SW 1271 (cell line): ENCODE results near the gene PLOD2.
"Not testable (repeated sequence)": the region's sequence is repeated elsewhere in the genome, so short reads cannot be mapped to it uniquely, and the experiment has no call there.

ENCODE experiments used
- DNase-seq, 2 experiments: peaks; one replicate each; lab custom pipeline; 2025; lab: John Stamatoyannopoulos, UW

PLOD2 gene

GRCh38 chr3:146139586-146140110, 21.3 kb downstream of the PLOD2 start:
- no peak for DNase-seq

DNA sequence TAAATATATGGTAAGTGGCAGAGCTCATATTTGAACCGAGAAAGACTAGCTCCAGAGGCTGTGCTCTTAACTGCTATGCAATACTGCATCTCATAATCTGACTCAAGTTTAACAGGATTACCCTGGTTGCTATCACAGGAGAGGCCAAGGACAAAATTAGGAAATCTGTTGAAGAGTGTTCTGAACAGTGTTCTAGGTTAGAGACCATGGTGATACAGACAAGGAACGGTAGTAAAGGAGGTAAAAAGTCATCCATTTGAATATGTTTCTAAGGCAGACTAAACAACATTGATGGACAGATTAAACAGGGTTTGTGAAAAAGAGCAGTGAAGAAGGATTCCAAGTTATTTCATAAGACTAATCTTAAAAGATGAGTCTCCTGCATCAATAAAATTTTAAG, 22.1 kb downstream of the PLOD2 start:
- DNase-seq: no peak

GRCh38 chr3:146136647-146137046, 24.3 kb downstream of the PLOD2 start:
- DNase-seq: no peak

DNA sequence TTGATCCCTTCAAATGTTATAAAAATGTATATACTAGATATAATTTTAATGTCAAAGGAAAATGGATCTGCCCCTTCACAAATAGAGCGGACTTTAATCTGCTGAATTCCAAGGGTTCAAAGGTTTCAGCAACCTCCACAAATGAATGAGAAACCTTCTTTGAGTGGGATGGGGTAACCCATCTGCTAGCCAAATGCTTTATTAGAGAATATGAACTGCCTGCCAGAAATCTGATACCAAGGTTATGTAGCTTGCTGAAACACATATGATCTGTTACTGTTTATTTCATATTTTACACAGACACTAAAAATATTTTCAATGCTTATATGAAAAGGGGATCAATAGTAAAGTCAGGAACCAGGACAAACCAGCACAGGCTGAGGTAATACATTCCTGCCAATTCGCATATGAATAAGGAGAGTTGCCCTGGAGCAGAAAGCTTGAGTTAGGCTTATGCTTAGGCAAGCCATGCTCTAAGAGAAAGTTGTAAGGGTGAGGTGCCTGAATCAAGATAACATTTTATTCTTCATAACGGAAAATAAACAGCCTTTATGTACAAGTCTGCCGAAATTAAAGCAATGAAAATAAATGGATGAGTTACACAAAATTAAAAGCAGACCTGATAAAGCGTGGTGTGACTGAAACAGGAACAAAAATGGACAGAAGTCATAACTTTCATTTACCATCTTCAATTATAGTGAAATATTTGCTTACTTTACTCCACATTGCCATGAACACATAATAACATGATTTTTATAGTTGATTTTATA, 26.5 kb downstream of the PLOD2 start:
- DNase-seq: no peak

DNA sequence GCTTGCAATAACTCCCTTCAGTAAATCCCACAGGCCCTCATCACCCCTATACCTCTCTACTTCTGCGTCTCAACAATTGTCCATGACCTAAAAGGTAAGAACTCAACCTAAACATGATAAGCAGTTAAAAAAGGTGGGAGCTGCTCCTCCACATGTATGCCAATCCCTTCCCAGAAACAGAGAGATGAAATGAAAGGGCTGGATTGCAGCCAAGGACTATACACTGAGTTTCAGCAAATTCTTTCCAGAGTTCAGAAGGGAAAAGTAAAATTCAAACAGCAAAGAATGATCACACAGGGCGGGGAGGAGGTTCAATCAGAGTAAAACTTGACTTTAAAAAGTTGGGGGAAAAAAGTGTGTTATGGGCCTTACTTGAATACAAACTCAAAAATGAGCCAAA, 27.5 kb downstream of the PLOD2 start:
- DNase-seq: no peak

GRCh38 chr3:146131616-146132410, 29.2 kb downstream of the PLOD2 start:
- DNase-seq: no peak

GRCh38 chr3:146130881-146131371, 30.1 kb downstream of the PLOD2 start:
- DNase-seq: no peak

DNA sequence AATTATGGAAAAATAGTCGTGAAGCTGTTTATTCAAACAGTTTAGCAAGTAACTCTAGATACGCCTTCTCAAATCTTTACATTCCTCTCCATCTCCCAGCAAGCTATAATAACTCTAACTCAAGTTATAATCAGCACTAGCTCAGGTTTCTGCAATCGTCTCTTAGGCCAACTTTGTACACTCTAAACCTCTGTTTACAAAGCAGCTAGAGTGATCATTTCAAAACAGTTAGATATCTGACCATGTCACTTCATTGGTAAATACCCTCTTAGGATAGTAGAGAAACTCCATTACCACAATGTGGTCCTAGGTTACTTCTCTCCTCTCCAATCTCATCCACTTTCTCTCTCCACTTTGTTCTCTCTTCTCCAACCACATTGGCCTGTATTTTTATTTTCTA, 31.2 kb downstream of the PLOD2 start:
- no peak for DNase-seq

- no peak for DNase-seq
Measured at GRCh38 chr3:146128939-146129338, 32.0 kb downstream of the PLOD2 start.

GRCh38 chr3:146128179-146128578, 32.8 kb downstream of the PLOD2 start:
- no peak for DNase-seq

GRCh38 chr3:146125951-146126350, 35.0 kb downstream of the PLOD2 start:
- peak in 1 of 2 experiments; percentile 58 for DNase-seq

- no peak for DNase-seq
Measured at GRCh38 chr3:146124126-146124801, 36.7 kb downstream of the PLOD2 start.

DNA sequence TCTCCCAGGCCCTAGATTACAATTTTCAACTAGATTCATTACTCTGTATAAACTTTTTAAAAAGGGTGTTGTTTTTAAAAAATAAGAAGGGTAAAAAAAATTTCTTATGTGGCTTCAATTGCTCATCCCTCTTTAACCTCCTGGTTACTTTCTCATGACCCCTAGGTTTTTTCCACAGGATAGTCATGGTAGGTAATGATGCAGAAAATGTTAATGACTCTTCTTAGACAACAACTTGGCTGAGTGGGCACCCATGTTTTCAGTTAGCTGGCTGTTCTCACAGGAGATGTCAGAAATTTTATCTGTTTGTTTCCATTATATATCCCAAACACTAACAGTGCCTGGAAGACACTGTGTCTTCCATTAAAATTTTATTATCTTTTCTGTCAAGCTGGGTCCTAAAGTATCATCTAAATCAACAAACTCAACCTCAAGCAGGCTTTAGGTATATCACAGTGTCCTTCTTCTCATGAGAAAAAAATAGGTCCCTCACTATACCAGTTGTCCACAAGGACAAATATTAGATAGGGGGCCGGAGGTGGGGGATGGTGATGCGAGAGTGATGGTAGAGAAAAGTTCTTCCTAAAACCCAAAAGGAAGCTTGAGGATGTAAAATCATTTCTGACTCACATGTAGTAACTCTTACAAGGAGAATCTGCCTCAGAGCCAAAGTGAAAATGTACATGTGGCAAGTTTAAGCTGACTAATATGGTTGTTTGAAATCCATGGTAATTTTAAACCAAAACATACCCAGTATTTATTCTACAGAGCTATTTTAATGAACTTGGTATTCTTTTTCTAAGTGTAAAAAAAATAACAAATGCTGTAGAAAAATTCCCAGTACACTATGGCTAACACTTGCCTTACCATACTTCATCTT, 43.3 kb downstream of the PLOD2 start:
- DNase-seq: no peak

DNA sequence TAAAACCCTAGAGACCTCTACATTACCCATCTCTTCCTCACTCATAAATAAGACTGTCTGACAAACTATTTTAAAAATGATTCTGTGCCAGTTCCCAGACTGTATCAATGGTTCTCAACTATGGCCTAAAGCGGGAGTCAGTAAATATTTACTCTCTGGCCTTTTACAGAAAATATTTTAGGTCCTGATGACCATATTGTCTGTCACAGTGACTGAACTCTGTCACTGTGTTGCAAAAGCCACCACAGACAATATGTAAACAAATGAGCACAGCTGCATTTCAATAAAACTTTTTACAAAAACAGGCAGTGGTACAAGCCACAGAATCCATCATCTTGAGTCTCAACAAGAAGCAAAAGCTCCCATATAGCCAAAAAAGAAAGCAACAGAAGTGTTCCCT, 45.4 kb downstream of the PLOD2 start:
- no peak for DNase-seq

- not testable (repeated sequence) for DNase-seq
Measured at GRCh38 chr3:146113804-146114203, 47.2 kb downstream of the PLOD2 start.

GRCh38 chr3:146111337-146111736, 49.6 kb downstream of the PLOD2 start:
- no peak for DNase-seq

- no peak for DNase-seq
Measured at GRCh38 chr3:146110161-146110560, 50.8 kb downstream of the PLOD2 start.

- no peak for DNase-seq
Measured at GRCh38 chr3:146106986-146107385, 54.0 kb downstream of the PLOD2 start.

GRCh38 chr3:146104068-146104467, 56.9 kb downstream of the PLOD2 start:
- no peak for DNase-seq

GRCh38 chr3:146102885-146103284, 58.1 kb downstream of the PLOD2 start:
- no peak for DNase-seq

DNA sequence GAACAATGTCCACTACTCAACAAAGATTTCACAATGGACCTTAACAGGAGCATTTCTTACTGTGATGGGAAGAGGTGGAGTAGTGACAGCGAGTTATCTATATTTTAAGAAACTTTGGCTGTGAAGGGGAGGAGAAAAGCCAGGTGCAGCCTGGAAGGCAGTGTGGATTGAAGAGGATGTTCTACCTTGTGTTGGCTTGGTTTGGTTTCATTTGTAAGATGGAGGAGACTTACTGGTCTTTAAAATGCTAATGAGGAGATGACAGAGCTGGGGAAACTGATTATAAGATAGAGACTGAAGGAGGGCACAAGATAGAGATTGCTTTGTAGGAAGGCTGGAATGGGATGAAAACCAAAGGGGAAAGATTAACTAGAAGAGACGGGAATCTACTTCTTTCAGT, 59.4 kb downstream of the PLOD2 start:
- DNase-seq: no peak
